Thyroid gland (tissue), 4 donors: ENCODE measurements around the gene FLT3. TPM values are rescaled to one million over a fixed set of nuclear protein-coding genes. Genes with fewer than 3 reads are reported as not detected.

ENCODE experiments used
- DNase-seq, 2 donors: peaks; one replicate each; pipeline ENCODE4 v3.0.0-alpha.2; 2019
- H3K27ac ChIP-seq, 3 donors: fragments of 200-600 bp; sonication (generic); 1 replicate in 2 of 3; 2 replicates in 1 of 3; pipeline ENCODE4 v1.5.1; 2016 to 2019; ENCODE audit warnings: mild to moderate bottlenecking in 1 of 3, moderate library complexity in 1 of 3
- H3K27me3 ChIP-seq: fragments of 200-600 bp; sonication (generic); one replicate; pipeline ENCODE4 v1.5.1; 2019
- H3K36me3 ChIP-seq, 2 donors: fragments of 200-600 bp; sonication (generic); one replicate each; pipeline ENCODE4 v1.5.1; 2016 to 2019
- H3K4me1 ChIP-seq, 2 donors: fragments of 200-600 bp; sonication (generic); one replicate each; pipeline ENCODE4 v1.5.1; 2017 to 2019
- H3K4me3 ChIP-seq, 3 donors: fragments of 200-600 bp; sonication (generic); replicated peaks in 1 of 3; 1 replicate in 2 of 3; 2 replicates in 1 of 3; pipeline ENCODE4 v1.5.1; 2016; ENCODE audit warnings: mild to moderate bottlenecking in 1 of 3
- H3K9me3 ChIP-seq: fragments of 200-600 bp; sonication (generic); one replicate; pipeline ENCODE4 v1.5.1; 2017
- CTCF ChIP-seq, 6 experiments: fragments of 200-600 bp in 3 of 6; fragments of 450-650 bp in 3 of 6; sonication (generic) in 3 of 6; IDR thresholded peaks; one replicate each; pipeline ENCODE4 v1.5.1; 2016 to 2019; ENCODE audit warnings: antibody characterized with exemption in 6 of 6, mild to moderate bottlenecking in 2 of 6, inconsistent platforms in 1 of 6, moderate library complexity in 1 of 6
- POLR2A ChIP-seq, 2 donors: fragments of 450-650 bp; IDR thresholded peaks; one replicate each; pipeline ENCODE4 v1.6.1; 2017; ENCODE audit warnings: antibody characterized with exemption in 2 of 2, mild to moderate bottlenecking in 2 of 2, moderate library complexity in 1 of 2
- WGBS, 2 donors: methylation state at CpG; one replicate each; pipeline ENCODE4 v1.1.5; 2017; 5-methylcytosine and 5-hydroxymethylcytosine counted together
- intact Hi-C: fragments of 100-400 bp; cut with DNase I; formaldehyde crosslinking; loops from one replicate; pipeline ENCODE4 v1.15.1; 2023
- total RNA-seq, 4 donors: library from RNA; depleted of rRNA; stranded (reverse); fragments of >200 nt; gene quantifications; one replicate each; pipeline ENCODE4 v1.2.3, GENCODE V29; 2016

The FLT3 gene
- total RNA-seq, 4 donors from 2014 or later: 0.11 to 1.2 (median 0.68) TPM

GRCh38 chr13:27971776-27972477 is 128.4 kb downstream of the FLT3 start:
- DNase-seq: no peak
- TF ChIP-seq POLR2A (IDR thresholded peaks at IDR 0.05) (no peak), CTCF (IDR thresholded peaks at IDR 0.05) (no peak)
- H3K9me3 ChIP-seq: no peaks in the 10 kb centered on the region
- intact Hi-C loops: no loop called here
- H3K36me3 ChIP-seq: no peaks in the 10 kb centered on the region
- H3K27ac ChIP-seq: no peak overlapping the region
- H3K4me3 ChIP-seq: no peak overlapping the region
- peaks cover 0 to 12% of the 10 kb centered on the region in 2 donors for H3K4me1 ChIP-seq
- WGBS, 2 donors: 46 to 64% methylated on average over 5 to 6 of the region's 7 CpGs
- peaks cover 12% of the 10 kb centered on the region for H3K27me3 ChIP-seq

GRCh38 chr13:27971236-27971645 is 129.1 kb downstream of the FLT3 start:
- no peak for DNase-seq
- H3K4me1 ChIP-seq: peaks cover 0 to 18% of the 10 kb centered on the region in 2 donors
- H3K9me3 ChIP-seq: no peaks in the 10 kb centered on the region
- 28 to 33% methylated on average over 11 to 13 of the region's 13 CpGs for WGBS, 2 donors
- intact Hi-C loops: no loop called here
- TF ChIP-seq CTCF (IDR thresholded peaks at IDR 0.05) (no peak), POLR2A (IDR thresholded peaks at IDR 0.05) (no peak)
- no peaks in the 10 kb centered on the region for H3K36me3 ChIP-seq
- no peak overlapping the region for H3K4me3 ChIP-seq
- peaks cover 15% of the 10 kb centered on the region for H3K27me3 ChIP-seq
- H3K27ac ChIP-seq: no peak overlapping the region

GRCh38 chr13:27970382-27971235 is 129.8 kb downstream of the FLT3 start:
- intact Hi-C loops: no loop called here
- peaks cover 0 to 21% of the 10 kb centered on the region in 2 donors for H3K4me1 ChIP-seq
- no peak overlapping the region for H3K4me3 ChIP-seq
- H3K9me3 ChIP-seq: no peaks in the 10 kb centered on the region
- TF ChIP-seq POLR2A (IDR thresholded peaks at IDR 0.05): no peak
- no peak for TF ChIP-seq CTCF (IDR thresholded peaks at IDR 0.05)
- no peaks in the 10 kb centered on the region for H3K36me3 ChIP-seq
- no peak overlapping the region for H3K27ac ChIP-seq
- no peak for DNase-seq
- 5 to 11% methylated on average over 19 to 29 of the region's 53 CpGs for WGBS, 2 donors
- peaks cover 15% of the 10 kb centered on the region for H3K27me3 ChIP-seq

GRCh38 chr13:27969866-27970229 is 130.5 kb downstream of the FLT3 start:
- Histone ChIP-seq H3K36me3 (no peaks in the 10 kb centered on the region), H3K4me1 (peaks cover 0 to 21% of the 10 kb centered on the region in 2 donors), H3K4me3 (no peak overlapping the region), H3K27me3 (peaks cover 19% of the 10 kb centered on the region), H3K27ac (no peak overlapping the region), H3K9me3 (no peaks in the 10 kb centered on the region)
- 12 to 16% methylated on average over 7 of the region's 7 CpGs for WGBS, 2 donors
- no peak for DNase-seq
- intact Hi-C loops: no loop called here
- TF ChIP-seq POLR2A (IDR thresholded peaks at IDR 0.05): no peak
- no peak for TF ChIP-seq CTCF (IDR thresholded peaks at IDR 0.05)
